ENCODE measurements around the gene MYL3.
"Not testable (repeated sequence)": the region's sequence is repeated elsewhere in the genome, so short reads cannot be mapped to it uniquely, and the experiment has no call there.

The MYL3 gene

GRCh38 chr3:46863261-46863782, at the start of gene MYL3:
TSS of gene MYL3 (minus strand) at chr3:46863444. CDS start at chr3:46863390, 54 bp downstream.
- no peak for DNase-seq

DNA sequence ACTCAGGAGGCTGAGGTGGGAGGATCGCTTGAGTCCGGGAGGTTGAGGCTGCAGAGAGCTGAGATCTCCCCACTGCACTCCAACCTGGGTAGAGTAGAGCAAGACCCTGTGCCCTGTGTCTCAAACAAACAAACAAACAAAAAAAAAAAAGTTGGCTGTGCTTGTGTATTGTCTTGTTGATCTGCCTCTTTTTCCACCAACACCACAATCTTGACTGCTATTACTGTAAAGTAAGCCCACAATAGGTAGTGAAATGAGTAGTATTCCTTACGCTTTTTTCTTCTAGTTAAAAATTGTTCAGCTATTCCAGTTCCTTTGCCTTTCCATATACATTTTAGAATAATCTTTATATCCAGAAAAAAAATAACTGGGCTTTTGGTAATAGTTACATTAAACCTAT, 49.7 kb upstream of the MYL3 start:
- DNase-seq, result no peak

- DNase-seq, result not testable (repeated sequence)
These were observed 47.7 kb upstream of the MYL3 start for GRCh38 chr3:46910914-46911313.

DNA sequence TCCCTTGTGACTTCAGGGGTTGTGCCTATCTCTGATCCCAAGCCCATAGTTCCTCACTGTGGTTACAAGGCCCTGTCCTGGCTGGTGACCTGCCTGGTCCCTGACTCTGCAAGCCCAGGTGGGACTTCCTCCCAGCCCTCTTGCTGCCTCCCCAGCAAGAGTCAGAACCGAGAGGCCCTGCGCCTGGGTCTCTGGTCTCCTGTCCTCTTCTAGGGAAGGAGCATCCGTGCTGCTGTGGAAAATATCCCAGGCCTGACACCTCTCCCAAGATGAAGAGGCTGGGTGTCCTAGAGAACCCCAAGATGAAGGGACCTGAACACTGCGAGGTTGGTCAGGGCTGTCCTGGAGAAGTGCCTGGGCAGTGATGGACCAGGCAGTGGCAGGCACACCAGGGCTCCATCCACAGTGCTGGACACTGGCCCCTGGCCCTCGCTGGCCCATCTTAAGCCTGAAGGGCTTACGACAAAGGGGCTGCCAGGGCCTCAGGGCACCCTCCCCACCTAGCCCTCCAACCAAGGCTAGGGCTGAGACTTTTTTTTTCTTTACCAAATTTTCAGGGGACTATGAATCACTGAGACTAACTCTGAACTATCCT, 47.0 kb upstream of the MYL3 start:
- DNase-seq, result no peak

- peak; percentile 90 to 91 for DNase-seq
These were observed 46.4 kb upstream of the MYL3 start for GRCh38 chr3:46909535-46910161.

GRCh38 chr3:46908986-46909534, 45.8 kb upstream of the MYL3 start:
- no peak for DNase-seq

- DNase-seq, result no peak
These were observed 45.2 kb upstream of the MYL3 start for GRCh38 chr3:46908294-46908985.

DNA sequence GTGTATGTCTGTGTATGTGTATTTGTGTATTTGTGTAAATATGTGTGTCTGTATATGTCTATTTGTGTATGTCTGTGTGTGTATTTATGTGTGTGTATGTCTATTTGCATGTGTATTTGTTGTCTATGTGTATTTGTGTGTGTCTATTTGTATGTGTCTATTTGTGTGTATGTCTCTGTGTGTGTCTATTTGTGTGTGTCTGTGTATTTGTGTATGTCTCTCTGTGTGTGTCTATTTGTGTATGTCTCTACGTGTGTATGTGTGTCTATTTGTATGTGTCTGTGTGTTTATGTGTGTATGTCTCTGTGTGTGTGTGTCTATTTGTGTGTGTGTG, 44.7 kb upstream of the MYL3 start:
- DNase-seq, result no peak

DNA sequence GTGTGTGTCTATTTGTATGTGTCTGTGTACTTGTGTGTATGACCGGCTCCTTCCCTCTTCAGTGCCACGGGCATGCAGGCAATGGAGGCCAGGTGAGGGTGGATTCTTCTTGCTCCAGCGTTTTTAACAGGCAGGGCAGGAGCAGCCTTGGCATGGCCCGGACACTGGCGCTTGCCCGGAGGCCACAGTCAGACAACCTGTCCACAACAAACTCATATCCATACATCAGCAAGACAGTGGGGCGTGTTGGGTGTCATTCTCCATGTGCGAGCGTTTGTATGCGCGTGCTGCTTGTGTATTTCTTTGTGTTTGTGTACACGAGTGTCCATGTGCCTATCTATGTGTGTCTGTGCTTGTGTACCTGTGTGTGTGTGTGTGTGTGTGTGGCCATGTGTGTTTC, 44.0 kb upstream of the MYL3 start:
- DNase-seq, result no peak

DNA sequence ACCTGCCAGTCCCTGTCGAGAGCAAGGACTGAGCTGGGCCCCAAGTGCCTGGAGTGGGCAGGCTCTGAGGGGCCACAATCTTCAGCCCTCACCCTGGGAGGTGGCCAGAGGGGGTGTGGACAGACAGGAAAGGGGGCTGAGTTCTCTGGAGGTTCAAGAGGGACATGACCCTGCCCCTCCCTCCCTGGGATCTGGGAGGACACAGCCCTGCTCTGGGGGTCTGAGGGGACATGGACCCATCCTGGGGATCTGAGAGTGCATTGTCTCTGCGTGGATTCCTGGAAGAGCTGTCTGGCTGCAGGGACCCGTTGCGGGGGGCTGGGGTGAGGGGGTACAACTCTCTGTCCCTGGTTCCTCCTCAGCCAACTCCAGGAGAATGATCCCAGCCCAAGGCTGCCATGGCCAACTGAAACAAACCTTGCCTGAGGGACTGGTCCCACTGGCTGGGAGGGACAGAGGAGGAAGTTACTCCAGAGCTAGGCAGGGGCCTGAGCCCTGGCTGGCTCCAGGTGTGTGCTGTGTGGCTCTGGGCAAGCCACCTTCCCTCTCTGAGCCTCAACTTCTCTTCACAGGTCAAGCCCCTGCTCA, 43.3 kb upstream of the MYL3 start:
- no peak for DNase-seq

DNA sequence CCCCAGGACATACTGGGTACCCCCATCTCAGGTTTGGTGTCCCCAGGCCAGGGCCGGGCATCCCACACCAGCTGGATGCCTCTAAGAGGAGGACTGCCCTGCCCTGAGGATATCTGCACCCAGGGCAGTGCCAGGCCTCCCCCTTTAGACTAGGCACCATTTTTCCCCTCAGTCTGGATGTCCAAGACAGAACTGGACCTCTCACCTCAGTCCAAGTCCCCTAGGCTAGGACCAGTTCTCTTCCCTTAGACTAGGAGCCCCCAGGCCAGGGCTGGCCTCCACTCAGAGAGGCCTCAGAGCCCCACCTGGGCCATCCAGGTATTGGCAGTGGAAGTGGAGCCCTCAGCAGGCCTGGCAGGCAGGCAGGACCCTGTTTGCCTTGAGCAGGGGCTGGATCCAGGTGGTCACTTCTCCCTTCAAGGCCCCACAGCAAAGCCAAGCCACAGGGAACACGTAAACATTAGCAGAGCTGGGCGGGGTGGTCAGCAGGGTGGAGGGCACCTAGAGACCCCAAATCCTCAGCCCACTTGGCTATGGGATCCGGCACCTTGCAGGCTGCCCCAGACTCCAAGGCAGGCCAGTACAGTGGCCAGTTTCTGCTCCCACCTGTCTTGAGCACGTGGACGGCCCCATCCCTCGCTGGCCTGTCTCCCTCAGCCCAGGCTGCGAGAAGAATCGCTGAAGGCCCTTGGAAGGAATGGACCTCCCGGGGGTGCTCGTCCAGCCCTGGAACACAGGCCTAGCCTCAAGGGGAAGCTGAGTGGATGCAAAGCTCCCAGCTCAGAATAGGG, 42.6 kb upstream of the MYL3 start:
- no peak for DNase-seq

DNA sequence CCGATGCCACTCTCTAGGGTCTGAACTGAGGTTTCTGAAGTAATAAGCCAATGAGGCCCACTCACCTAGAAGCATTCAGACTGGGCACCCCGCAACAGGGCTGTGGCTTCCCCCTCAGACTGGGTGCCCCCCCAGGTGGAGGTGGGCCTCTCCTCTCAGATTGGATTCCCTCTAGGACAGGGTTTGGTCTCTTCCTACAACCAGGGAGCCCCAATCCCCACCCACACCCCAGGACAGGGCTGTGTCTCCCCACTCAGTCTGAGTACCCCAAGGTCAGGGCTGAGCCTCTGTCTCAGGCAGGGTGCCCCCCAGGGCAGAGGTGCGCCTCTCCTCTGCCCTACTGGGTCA, 41.9 kb upstream of the MYL3 start:
- DNase-seq, result no peak

- DNase-seq, result no peak
These were observed 41.3 kb upstream of the MYL3 start for GRCh38 chr3:46904303-46905212.

GRCh38 chr3:46903341-46904302, 40.4 kb upstream of the MYL3 start:
- no peak for DNase-seq

- no peak for DNase-seq
These were observed 39.0 kb upstream of the MYL3 start for GRCh38 chr3:46902188-46902631.

DNA sequence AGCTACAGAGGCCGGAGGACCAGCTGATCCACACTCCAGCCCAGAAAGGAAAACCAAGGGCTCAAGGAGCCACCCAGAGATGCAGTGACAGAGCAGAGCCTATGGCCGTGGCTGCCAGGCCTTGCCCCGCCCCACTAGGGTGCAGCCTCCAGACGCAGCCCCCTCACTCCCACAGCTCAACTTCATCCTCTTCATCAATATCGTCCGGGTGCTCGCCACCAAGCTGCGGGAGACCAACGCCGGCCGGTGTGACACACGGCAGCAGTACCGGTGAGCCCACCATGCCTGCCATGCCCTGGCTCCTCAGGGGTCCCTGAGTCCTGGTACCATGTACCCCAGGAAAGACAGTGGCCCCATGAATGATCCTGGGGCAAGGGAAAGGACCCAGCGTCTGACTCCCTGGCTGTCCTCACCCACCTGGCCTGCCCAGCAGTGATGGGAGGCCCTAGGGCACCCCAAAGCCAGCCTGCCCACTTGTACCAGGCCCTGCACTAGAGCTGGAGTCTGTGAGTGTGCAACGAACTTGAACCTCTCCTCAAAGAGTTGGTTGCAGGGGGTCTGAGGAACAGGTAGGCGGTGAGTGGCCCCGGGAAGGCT, 38.4 kb upstream of the MYL3 start:
- no peak for DNase-seq

GRCh38 chr3:46901061-46901460, 37.8 kb upstream of the MYL3 start:
- DNase-seq, result no peak

- no peak for DNase-seq
These were observed 37.1 kb upstream of the MYL3 start for GRCh38 chr3:46900356-46900755.

- DNase-seq, result no peak
These were observed 36.7 kb upstream of the MYL3 start for GRCh38 chr3:46900007-46900292.
